ENCODE results near the gene OR8B8.
"Not testable (repeated sequence)": the region's sequence is repeated elsewhere in the genome, so short reads cannot be mapped to it uniquely, and the experiment has no call there.

The OR8B8 gene

GRCh38 chr11:124441519-124441918 lies 4.0 kb downstream of the OR8B8 start:
- DNase-seq (ENCODE audit: low spot score) = no peak

DNA sequence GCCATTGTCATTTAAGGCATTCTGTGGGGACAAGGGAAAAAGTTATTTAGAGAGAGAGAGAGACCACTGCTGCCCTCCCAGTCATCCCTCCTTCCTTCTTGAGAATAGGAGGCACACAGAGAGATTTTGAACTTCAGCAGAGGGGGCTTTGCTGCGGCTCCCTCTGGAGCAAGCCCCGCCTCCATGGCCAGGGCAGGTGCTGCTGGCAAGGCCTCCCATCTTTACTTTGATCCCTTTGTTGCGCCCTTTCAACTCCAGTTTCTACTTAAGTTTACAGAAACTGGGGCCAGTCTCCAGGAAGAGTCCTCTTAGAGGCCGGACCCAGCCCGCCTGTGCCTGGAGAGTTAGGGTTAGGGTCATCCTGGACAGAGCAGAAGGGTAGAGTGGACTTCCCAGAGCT lies 4.4 kb downstream of the OR8B8 start:
- DNase-seq (ENCODE audit: low spot score) = no peak

GRCh38 chr11:124440608-124441007 lies 4.9 kb downstream of the OR8B8 start:
- DNase-seq (ENCODE audit: low spot score) = no peak

DNA sequence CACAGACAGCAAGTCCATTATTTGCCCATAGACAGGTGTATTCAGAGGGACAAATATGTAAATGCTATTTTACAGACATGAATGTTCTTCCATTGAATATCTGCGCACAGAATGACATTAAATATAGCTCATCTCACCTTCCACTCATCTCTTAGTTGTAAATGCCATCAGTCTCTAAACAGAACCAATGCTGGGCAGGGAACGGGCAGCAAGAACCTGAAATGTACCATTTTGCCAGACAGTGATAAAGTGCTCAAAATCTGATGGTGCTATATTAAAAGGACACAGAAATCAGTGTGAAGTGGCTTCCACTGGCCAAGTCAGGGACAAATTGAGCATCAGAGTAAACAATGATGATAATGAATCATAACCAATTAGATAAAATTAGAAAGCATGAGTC lies 10.8 kb downstream of the OR8B8 start:
- no peak for DNase-seq (ENCODE audit: low spot score)

- no peak for DNase-seq (ENCODE audit: low spot score)
Observed at GRCh38 chr11:124429599-124429998, 15.9 kb downstream of the OR8B8 start.

- DNase-seq (ENCODE audit: low spot score) = no peak
Observed at GRCh38 chr11:124424384-124424921, 21.0 kb downstream of the OR8B8 start, which contains the start of gene OR8B4. OR8B4 (minus strand) TSS chr11:124424871; CDS start chr11:124424871, 0 bp downstream.

GRCh38 chr11:124421043-124421442 lies 24.5 kb downstream of the OR8B8 start:
- DNase-seq (ENCODE audit: low spot score) = no peak

- DNase-seq (ENCODE audit: low spot score) = no peak
Observed at GRCh38 chr11:124415356-124415923, 30.1 kb downstream of the OR8B8 start.

DNA sequence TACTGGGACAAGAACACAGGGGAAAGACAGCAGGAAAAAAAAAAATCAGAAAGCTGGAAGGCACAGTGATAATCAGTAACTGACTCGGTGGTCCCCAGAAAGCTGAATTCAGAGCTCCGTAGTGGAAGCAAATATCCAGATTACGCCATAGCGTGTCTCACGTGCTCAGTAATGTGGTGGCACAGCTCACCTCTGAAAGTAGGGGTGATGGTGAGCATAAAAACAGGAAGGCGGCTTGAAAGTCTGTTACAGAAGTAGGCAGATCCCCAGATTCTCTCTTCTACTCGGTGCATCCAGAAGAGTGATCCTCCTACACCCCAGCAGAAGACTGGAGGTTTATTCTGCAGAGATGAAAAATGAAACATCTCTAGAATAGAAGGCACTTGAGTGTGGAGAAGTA lies 35.6 kb downstream of the OR8B8 start:
- DNase-seq (ENCODE audit: low spot score) = no peak

- DNase-seq (ENCODE audit: low spot score) = no peak
Observed at GRCh38 chr11:124405581-124405980, 39.9 kb downstream of the OR8B8 start.

- not testable (repeated sequence) for DNase-seq (ENCODE audit: low spot score)
Observed at GRCh38 chr11:124403186-124403585, 42.3 kb downstream of the OR8B8 start.

GRCh38 chr11:124402326-124402922 lies 43.1 kb downstream of the OR8B8 start:
- peak; percentile 58 for DNase-seq (ENCODE audit: low spot score)

DNA sequence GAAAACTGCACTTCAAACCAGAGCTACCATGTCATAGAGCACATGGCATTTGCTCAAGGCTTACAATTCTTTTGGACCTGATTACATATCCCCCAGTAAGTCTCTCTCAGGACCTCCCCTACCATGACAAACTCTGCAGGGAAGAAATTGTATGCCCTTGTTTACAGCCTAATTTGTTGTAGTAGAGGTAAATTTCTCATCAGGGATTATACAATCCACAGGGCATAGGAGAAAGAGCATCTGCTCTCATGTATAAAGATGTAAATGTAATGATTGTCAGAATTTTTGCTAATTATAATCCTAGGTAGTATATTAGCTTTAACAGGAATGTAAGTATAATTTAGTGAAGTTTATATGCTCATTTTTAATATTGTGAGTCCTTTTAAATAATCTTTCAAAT lies 46.6 kb downstream of the OR8B8 start, which contains the start of gene OR8B3:
TSS of gene OR8B3 (minus strand) at position 101 of the 400 bp plus-strand sequence. CDS start 1,673 bp downstream, outside the sequence.
- no peak for DNase-seq (ENCODE audit: low spot score)

DNA sequence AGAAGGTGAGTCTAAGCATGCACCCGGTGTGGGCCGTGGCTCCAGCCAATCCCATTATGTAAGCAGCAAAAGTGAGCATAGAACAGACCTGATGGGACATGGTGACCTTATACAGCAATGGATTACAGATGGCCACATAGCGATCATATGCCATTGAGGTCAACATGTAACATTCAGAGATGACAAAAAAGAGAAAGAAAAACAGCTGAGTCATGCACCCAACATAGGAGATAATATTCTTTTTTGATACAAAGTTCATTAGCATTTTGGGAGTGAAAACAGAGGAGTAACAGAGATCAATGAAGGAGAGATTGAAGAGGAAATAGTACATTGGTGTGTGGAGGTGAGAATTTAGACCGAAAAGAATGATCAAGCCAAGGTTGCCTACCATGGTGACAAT lies 48.6 kb downstream of the OR8B8 start:
- DNase-seq (ENCODE audit: low spot score) = not testable (repeated sequence)

- DNase-seq (ENCODE audit: low spot score) = no peak
Observed at GRCh38 chr11:124394408-124394807, 51.1 kb downstream of the OR8B8 start.

Data from D341Med (cell line).